ENCODE measurements around the gene NABP1. TPM values are rescaled to one million over a fixed set of nuclear protein-coding genes. Genes with fewer than 3 reads are reported as not detected.

The NABP1 gene
- total RNA-seq, 1 experiment from 2014 or later: 96.3 TPM

DNA sequence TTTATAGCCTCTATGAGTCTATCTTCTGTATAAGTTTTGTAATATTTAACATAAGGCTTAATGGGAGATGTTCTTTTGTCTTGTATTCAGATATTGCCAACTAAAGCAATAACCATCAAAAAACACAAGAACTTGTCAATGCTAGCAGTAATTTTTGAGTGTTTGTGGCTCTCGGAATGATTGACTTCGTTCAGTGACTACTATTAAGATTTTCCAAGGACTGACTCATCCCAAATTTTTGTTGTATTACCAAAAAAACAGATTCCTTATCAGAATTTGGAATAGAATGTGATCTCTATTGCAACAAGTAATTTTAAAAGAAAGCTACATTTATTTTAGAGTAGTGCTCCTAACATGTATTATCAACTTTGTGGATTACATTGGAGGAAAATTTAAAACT lies 8.1 kb downstream of the NABP1 start:
- intact Hi-C loops (cut with micrococcal nuclease): no loop called here
- no peak for TF ChIP-seq CTCF (IDR thresholded peaks at IDR 0.05; ENCODE audit: unreplicated experiment)
- no peaks in the 10 kb centered on the region for H3K9me3 Mint-ChIP-seq (ENCODE audit: unreplicated experiment)
- no peaks in the 10 kb centered on the region for H3K27me3 Mint-ChIP-seq (ENCODE audit: insufficient read depth, unreplicated experiment)
- H3K4me3 Mint-ChIP-seq (ENCODE audit: unreplicated experiment): no peak overlapping the region
- CTCF ChIA-PET: interaction anchor here (0.6 to 2.1 kb wide), 3 partner anchors 116 to 135 kb away, joined by 3 to 9 read pairs (median 6); no protein-coding TSS in a partner anchor
- peaks cover 78% of the 10 kb centered on the region for H3K36me3 Mint-ChIP-seq (ENCODE audit: insufficient read depth, unreplicated experiment)
- POLR2A ChIA-PET: interaction anchor here (0.6 to 2.3 kb wide), 6 partner anchors 9 to 115 kb away, joined by 3 to 14 read pairs (median 4); partner anchors contain the start of gene NABP1
- peaks cover 35% of the 10 kb centered on the region for H3K4me1 Mint-ChIP-seq (ENCODE audit: insufficient read depth, unreplicated experiment)
- no peak for DNase-seq (ENCODE audit: unreplicated experiment)
- peak overlapping the region; percentile 49 for H3K27ac Mint-ChIP-seq (ENCODE audit: low read depth, unreplicated experiment)
- BruUV-seq (replicated peaks): no TSS peak

GRCh38 chr2:191686729-191687128 lies 8.8 kb downstream of the NABP1 start:
- Mint-ChIP-seq H3K27me3 (ENCODE audit: insufficient read depth, unreplicated experiment) (no peaks in the 10 kb centered on the region), H3K27ac (ENCODE audit: low read depth, unreplicated experiment) (peak overlapping the region; percentile 49), H3K36me3 (ENCODE audit: insufficient read depth, unreplicated experiment) (peaks cover 72% of the 10 kb centered on the region), H3K4me3 (ENCODE audit: unreplicated experiment) (no peak overlapping the region), H3K9me3 (ENCODE audit: unreplicated experiment) (no peaks in the 10 kb centered on the region), H3K4me1 (ENCODE audit: insufficient read depth, unreplicated experiment) (peaks cover 35% of the 10 kb centered on the region)
- DNase-seq (ENCODE audit: unreplicated experiment): no peak
- intact Hi-C loops (cut with micrococcal nuclease): no loop called here
- TF ChIP-seq CTCF (IDR thresholded peaks at IDR 0.05; ENCODE audit: unreplicated experiment): no peak
- ChIA-PET POLR2A (interaction anchor here (0.6 to 2.3 kb wide), 5 partner anchors 9 to 177 kb away, joined by 3 to 14 read pairs (median 4); partner anchors contain the start of gene NABP1), CTCF (interaction anchor here (0.9 to 2.1 kb wide), 2 partner anchors 117 to 120 kb away, joined by 3 to 9 read pairs; no protein-coding TSS in a partner anchor)
- no TSS peak for BruUV-seq (replicated peaks)

GRCh38 chr2:191687867-191688266 lies 9.9 kb downstream of the NABP1 start:
- Mint-ChIP-seq H3K4me3 (ENCODE audit: unreplicated experiment) (no peak overlapping the region), H3K27ac (ENCODE audit: low read depth, unreplicated experiment) (peak overlapping the region; percentile 91)
- CTCF ChIA-PET: interaction anchor here (0.6 to 1.3 kb wide), 6 partner anchors 12 to 132 kb away, joined by 3 to 4 read pairs (median 3); no protein-coding TSS in a partner anchor

More at GRCh38 chr2:191687867-191688266, 9.9 kb downstream of the NABP1 start:
- no peak for DNase-seq (ENCODE audit: unreplicated experiment)
- POLR2A ChIA-PET: interaction anchor here (0.5 to 2.8 kb wide), 15 partner anchors 8 to 124 kb away, joined by 3 to 28 read pairs (median 4); partner anchors contain the start of gene NABP1
- Mint-ChIP-seq H3K9me3 (ENCODE audit: unreplicated experiment) (no peaks in the 10 kb centered on the region), H3K36me3 (ENCODE audit: insufficient read depth, unreplicated experiment) (peaks cover 64% of the 10 kb centered on the region), H3K27me3 (ENCODE audit: insufficient read depth, unreplicated experiment) (no peaks in the 10 kb centered on the region), H3K4me1 (ENCODE audit: insufficient read depth, unreplicated experiment) (peaks cover 28% of the 10 kb centered on the region)
- no TSS peak for BruUV-seq (replicated peaks)
- TF ChIP-seq CTCF (IDR thresholded peaks at IDR 0.05; ENCODE audit: unreplicated experiment): no peak
- intact Hi-C loops (cut with micrococcal nuclease): no loop called here
